ENCODE results near the gene MAP3K5. TPM values are rescaled to one million over a fixed set of nuclear protein-coding genes. Genes with fewer than 3 reads are reported as not detected.

Gene MAP3K5
- total RNA-seq, 1 donor from 2014 or later: 1.6 TPM

DNA sequence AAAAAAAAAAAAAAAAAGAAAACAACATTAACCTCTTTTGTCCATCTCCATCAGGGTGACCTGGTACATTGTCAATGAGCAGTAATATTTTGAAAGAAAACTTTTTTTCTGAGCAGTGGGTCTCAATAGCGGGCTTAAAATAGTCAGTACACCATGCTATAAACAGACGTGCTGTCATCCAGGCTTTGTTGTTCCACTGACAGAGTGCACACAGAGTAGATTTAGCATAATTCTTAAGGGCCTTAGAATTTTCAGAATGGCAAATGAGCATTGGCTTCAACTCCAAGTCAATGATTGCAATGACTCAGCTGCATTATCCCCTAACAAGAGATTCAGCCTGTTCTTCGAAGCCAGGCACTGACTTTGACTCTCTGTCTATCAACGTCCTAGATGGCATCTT, 277.7 kb downstream of the MAP3K5 start:
- TF ChIP-seq, protein P1, sequence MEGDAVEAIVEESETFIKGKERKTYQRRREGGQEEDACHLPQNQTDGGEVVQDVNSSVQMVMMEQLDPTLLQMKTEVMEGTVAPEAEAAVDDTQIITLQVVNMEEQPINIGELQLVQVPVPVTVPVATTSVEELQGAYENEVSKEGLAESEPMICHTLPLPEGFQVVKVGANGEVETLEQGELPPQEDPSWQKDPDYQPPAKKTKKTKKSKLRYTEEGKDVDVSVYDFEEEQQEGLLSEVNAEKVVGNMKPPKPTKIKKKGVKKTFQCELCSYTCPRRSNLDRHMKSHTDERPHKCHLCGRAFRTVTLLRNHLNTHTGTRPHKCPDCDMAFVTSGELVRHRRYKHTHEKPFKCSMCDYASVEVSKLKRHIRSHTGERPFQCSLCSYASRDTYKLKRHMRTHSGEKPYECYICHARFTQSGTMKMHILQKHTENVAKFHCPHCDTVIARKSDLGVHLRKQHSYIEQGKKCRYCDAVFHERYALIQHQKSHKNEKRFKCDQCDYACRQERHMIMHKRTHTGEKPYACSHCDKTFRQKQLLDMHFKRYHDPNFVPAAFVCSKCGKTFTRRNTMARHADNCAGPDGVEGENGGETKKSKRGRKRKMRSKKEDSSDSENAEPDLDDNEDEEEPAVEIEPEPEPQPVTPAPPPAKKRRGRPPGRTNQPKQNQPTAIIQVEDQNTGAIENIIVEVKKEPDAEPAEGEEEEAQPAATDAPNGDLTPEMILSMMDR (IDR thresholded peaks at IDR 0.05): no peak
- H3K4me3 Mint-ChIP-seq (ENCODE audit: unreplicated experiment): no peak overlapping the region
- no peaks in the 10 kb centered on the region for H3K4me1 Mint-ChIP-seq (ENCODE audit: unreplicated experiment)
- no peaks in the 10 kb centered on the region for H3K36me3 Mint-ChIP-seq (ENCODE audit: unreplicated experiment)
- no peaks in the 10 kb centered on the region for H3K9me3 Mint-ChIP-seq (ENCODE audit: unreplicated experiment)
- H3K27me3 Mint-ChIP-seq (ENCODE audit: unreplicated experiment): peaks cover 11% of the 10 kb centered on the region
- H3K27ac Mint-ChIP-seq (ENCODE audit: unreplicated experiment): no peak overlapping the region
- no peak for DNase-seq (ENCODE audit: extremely low spot score, unreplicated experiment)

- TF ChIP-seq, protein P1 (IDR thresholded peaks at IDR 0.05): no peak
- H3K27me3 Mint-ChIP-seq (ENCODE audit: unreplicated experiment): peaks cover 22% of the 10 kb centered on the region
- no peak for DNase-seq (ENCODE audit: extremely low spot score, unreplicated experiment)
- no peak overlapping the region for H3K27ac Mint-ChIP-seq (ENCODE audit: unreplicated experiment)
- H3K4me3 Mint-ChIP-seq (ENCODE audit: unreplicated experiment): no peak overlapping the region
- no peaks in the 10 kb centered on the region for H3K9me3 Mint-ChIP-seq (ENCODE audit: unreplicated experiment)
- H3K4me1 Mint-ChIP-seq (ENCODE audit: unreplicated experiment): no peaks in the 10 kb centered on the region
- H3K36me3 Mint-ChIP-seq (ENCODE audit: unreplicated experiment): no peaks in the 10 kb centered on the region
Measured at GRCh38 chr6:136511926-136512325, 280.4 kb downstream of the MAP3K5 start.

GRCh38 chr6:136511397-136511796, 280.9 kb downstream of the MAP3K5 start:
- Mint-ChIP-seq H3K9me3 (ENCODE audit: unreplicated experiment) (no peaks in the 10 kb centered on the region), H3K36me3 (ENCODE audit: unreplicated experiment) (no peaks in the 10 kb centered on the region), H3K27me3 (ENCODE audit: unreplicated experiment) (peaks cover 24% of the 10 kb centered on the region), H3K27ac (ENCODE audit: unreplicated experiment) (no peak overlapping the region), H3K4me1 (ENCODE audit: unreplicated experiment) (no peaks in the 10 kb centered on the region), H3K4me3 (ENCODE audit: unreplicated experiment) (no peak overlapping the region)
- TF ChIP-seq, protein P1 (IDR thresholded peaks at IDR 0.05): no peak
- no peak for DNase-seq (ENCODE audit: extremely low spot score, unreplicated experiment)

DNA sequence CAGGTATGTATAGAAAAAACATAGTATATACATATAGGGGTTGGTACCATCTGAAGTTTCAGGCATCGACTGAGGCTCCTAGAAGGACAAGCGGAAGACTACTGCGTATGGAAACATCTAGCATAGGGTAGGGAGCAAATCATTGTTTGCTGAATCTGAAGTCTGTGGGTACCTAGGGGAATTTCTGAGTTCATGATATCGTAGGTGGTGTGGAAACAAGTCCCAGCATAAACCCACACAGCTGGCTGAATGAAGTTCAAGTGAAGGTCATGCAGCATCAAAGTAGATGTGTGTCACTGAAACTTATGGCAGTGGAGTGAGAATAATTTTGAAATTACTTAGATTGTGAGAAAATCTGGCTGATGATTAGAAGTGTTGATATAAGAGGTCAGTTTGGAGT, 281.5 kb downstream of the MAP3K5 start:
- Mint-ChIP-seq H3K27me3 (ENCODE audit: unreplicated experiment) (peaks cover 26% of the 10 kb centered on the region), H3K9me3 (ENCODE audit: unreplicated experiment) (no peaks in the 10 kb centered on the region), H3K27ac (ENCODE audit: unreplicated experiment) (no peak overlapping the region), H3K36me3 (ENCODE audit: unreplicated experiment) (no peaks in the 10 kb centered on the region), H3K4me3 (ENCODE audit: unreplicated experiment) (no peak overlapping the region), H3K4me1 (ENCODE audit: unreplicated experiment) (no peaks in the 10 kb centered on the region)
- no peak for DNase-seq (ENCODE audit: extremely low spot score, unreplicated experiment)
- TF ChIP-seq, protein P1 (IDR thresholded peaks at IDR 0.05): no peak

GRCh38 chr6:136510299-136510698, 282.0 kb downstream of the MAP3K5 start:
- no peak overlapping the region for H3K4me3 Mint-ChIP-seq (ENCODE audit: unreplicated experiment)
- TF ChIP-seq, protein P1 (IDR thresholded peaks at IDR 0.05): no peak
- no peaks in the 10 kb centered on the region for H3K9me3 Mint-ChIP-seq (ENCODE audit: unreplicated experiment)
- no peak for DNase-seq (ENCODE audit: extremely low spot score, unreplicated experiment)
- no peak overlapping the region for H3K27ac Mint-ChIP-seq (ENCODE audit: unreplicated experiment)
- H3K27me3 Mint-ChIP-seq (ENCODE audit: unreplicated experiment): peaks cover 26% of the 10 kb centered on the region
- no peaks in the 10 kb centered on the region for H3K4me1 Mint-ChIP-seq (ENCODE audit: unreplicated experiment)
- no peaks in the 10 kb centered on the region for H3K36me3 Mint-ChIP-seq (ENCODE audit: unreplicated experiment)

All from osteocyte (in vitro differentiated cells).